Breast epithelium (tissue), 4 donors: ENCODE results near the gene EFHC2. TPM values are rescaled to one million over a fixed set of nuclear protein-coding genes. Genes with fewer than 3 reads are reported as not detected.

Experiments
- DNase-seq, 2 donors: peaks; one replicate each; pipeline ENCODE4 v3.0.0-alpha.2; 2019; ENCODE audit warnings: low spot score in 2 of 2
- H3K27ac ChIP-seq, 2 donors: fragments of 200-600 bp; sonication (generic) in 1 of 2; one replicate each; pipeline ENCODE4 v1.5.1; 2016 to 2019; ENCODE audit warnings: mild to moderate bottlenecking in 1 of 2
- H3K27me3 ChIP-seq, 2 donors: fragments of 200-600 bp; sonication (generic) in 1 of 2; one replicate each; pipeline versions ENCODE4 v1.5.1 to v1.6.0; 2017 to 2019; ENCODE audit warnings: control low read depth in 1 of 2, mild to moderate bottlenecking in 1 of 2
- H3K36me3 ChIP-seq: fragments of 200-600 bp; one replicate; pipeline ENCODE4 v1.5.1; 2019
- H3K4me1 ChIP-seq, 2 donors: fragments of 200-600 bp; sonication (generic); one replicate each; pipeline ENCODE4 v1.5.1; 2016 to 2019; ENCODE audit warnings: control low read depth in 1 of 2
- H3K4me3 ChIP-seq, 3 donors: fragments of 200-600 bp; sonication (generic); 1 replicate in 2 of 3; 2 replicates in 1 of 3; pipeline ENCODE4 v1.5.1; 2016 to 2019; ENCODE audit warnings: mild to moderate bottlenecking in 3 of 3, moderate library complexity in 2 of 3
- H3K9me3 ChIP-seq, 2 donors: fragments of 200-600 bp; sonication (generic) in 1 of 2; one replicate each; pipeline ENCODE4 v1.5.1; 2016 to 2019; ENCODE audit warnings: control low read depth in 1 of 2
- POLR2A ChIP-seq: fragments of 450-650 bp; IDR thresholded peaks from one replicate; pipeline ENCODE4 v1.6.1; 2016; ENCODE audit warnings: antibody characterized with exemption, mild to moderate bottlenecking, moderate library complexity
- POLR2AphosphoS5 ChIP-seq, 3 donors: sonication (generic); formaldehyde crosslinking; IDR thresholded peaks; one replicate each; pipeline ENCODE4 v1.6.1; 2017; ENCODE audit warnings: antibody characterized with exemption in 3 of 3
- intact Hi-C: fragments of 100-400 bp; cut with DNase I; formaldehyde crosslinking; loops from one replicate; pipeline ENCODE4 v1.15.1; 2023; ENCODE audit warnings: low total_unique reads
- total RNA-seq, 3 donors: library from RNA; depleted of rRNA; stranded (reverse); fragments of >200 nt; gene quantifications; one replicate each; pipeline ENCODE4 v1.1.0, GENCODE V29; 2016
- TF ChIP-seq, protein P1 (sequence below), 3 donors: fragments of 450-650 bp; IDR thresholded peaks; one replicate each; pipeline ENCODE4 v1.5.1; 2016 to 2017; ENCODE audit warnings: antibody characterized with exemption in 3 of 3, mild to moderate bottlenecking in 3 of 3, moderate library complexity in 3 of 3

Gene EFHC2
- total RNA-seq, 3 donors from 2014 or later = 0.32 to 1.9 (median 0.66) TPM

DNA sequence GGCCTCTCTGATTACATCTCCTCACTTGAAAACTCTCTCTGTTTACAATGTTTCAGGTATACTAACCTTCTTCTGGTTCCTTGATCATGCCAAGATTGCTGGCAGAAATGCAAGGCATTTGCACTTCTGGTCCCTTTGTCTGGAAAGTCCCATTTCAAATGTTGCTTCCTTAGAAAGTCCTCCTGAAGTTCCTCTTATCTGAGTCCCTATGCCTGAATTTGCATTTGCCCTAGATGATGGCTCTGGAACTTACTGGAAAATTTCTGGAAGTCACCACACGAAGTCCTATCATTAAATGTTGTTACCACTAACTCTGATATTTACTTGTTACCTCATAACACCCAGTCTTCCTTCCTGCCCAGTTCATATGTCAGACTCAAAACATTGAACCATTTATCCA is 176.4 kb downstream of the EFHC2 start:
- intact Hi-C loops = no loop called here
- peaks cover 0 to 6% of the 10 kb centered on the region in 2 donors for H3K9me3 ChIP-seq
- H3K27ac ChIP-seq = no peak overlapping the region
- peaks cover 0 to 27% of the 10 kb centered on the region in 2 donors for H3K27me3 ChIP-seq
- no peaks in the 10 kb centered on the region for H3K4me1 ChIP-seq
- no peak overlapping the region for H3K4me3 ChIP-seq
- no peaks in the 10 kb centered on the region for H3K36me3 ChIP-seq
- no peak for DNase-seq
- TF ChIP-seq, protein P1, sequence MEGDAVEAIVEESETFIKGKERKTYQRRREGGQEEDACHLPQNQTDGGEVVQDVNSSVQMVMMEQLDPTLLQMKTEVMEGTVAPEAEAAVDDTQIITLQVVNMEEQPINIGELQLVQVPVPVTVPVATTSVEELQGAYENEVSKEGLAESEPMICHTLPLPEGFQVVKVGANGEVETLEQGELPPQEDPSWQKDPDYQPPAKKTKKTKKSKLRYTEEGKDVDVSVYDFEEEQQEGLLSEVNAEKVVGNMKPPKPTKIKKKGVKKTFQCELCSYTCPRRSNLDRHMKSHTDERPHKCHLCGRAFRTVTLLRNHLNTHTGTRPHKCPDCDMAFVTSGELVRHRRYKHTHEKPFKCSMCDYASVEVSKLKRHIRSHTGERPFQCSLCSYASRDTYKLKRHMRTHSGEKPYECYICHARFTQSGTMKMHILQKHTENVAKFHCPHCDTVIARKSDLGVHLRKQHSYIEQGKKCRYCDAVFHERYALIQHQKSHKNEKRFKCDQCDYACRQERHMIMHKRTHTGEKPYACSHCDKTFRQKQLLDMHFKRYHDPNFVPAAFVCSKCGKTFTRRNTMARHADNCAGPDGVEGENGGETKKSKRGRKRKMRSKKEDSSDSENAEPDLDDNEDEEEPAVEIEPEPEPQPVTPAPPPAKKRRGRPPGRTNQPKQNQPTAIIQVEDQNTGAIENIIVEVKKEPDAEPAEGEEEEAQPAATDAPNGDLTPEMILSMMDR (IDR thresholded peaks at IDR 0.05) = no peak
- TF ChIP-seq POLR2AphosphoS5 (IDR thresholded peaks at IDR 0.05) = no peak
- no peak for TF ChIP-seq POLR2A

DNA sequence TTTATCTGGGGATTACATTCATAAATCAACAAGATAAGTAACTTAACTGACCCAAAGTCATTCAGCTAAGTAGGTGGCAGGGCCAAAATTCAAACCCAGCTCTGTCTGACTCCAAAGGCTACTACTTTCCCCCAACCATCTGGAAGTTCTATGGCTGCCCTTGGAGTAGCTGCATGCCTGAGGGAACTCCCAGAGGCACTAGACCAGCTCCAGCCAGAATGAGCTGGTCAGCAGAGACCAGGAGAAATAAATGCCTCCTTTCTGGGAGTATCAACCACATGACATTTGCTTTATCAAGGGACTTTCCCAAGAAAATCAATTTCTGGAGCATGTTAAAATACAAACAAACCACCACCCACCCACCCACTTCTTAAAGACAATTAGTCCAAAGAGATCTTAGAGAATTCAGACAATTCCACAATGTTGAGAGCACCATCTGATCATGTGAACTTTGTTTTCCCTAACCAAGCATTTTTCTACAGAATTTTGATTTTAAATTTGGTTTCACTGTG is 180.5 kb downstream of the EFHC2 start:
- H3K27me3 ChIP-seq = peaks cover 0 to 34% of the 10 kb centered on the region in 2 donors
- no peaks in the 10 kb centered on the region for H3K36me3 ChIP-seq
- no peak for DNase-seq
- no peaks in the 10 kb centered on the region for H3K9me3 ChIP-seq
- intact Hi-C loops = no loop called here
- TF ChIP-seq, protein P1 (IDR thresholded peaks at IDR 0.05) = no peak
- no peak for TF ChIP-seq POLR2A
- TF ChIP-seq POLR2AphosphoS5 (IDR thresholded peaks at IDR 0.05) = no peak
- no peak overlapping the region for H3K4me3 ChIP-seq
- H3K4me1 ChIP-seq = no peaks in the 10 kb centered on the region
- no peak overlapping the region for H3K27ac ChIP-seq

DNA sequence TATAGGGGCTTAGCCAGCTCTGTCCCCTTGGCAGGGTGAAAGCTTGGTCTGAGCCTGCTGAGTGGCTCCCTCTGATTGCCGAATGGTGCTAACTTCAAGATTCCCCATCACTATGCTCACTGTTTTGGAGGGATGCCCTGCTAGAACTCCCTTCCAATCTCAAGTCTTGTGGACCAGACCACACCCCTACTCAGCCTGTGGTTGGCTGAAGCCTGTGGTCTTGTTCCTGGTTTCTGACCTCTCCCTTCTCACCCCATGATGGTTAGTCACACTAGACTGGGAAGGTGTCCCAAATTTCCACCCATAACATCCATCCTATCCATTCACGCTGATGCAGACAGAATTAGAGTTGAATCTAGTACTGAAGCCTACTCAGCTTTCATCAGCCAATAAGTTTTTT is 185.6 kb downstream of the EFHC2 start:
- Histone ChIP-seq H3K4me1 (no peaks in the 10 kb centered on the region), H3K9me3 (no peaks in the 10 kb centered on the region), H3K4me3 (no peak overlapping the region), H3K36me3 (no peaks in the 10 kb centered on the region), H3K27me3 (peaks cover 0 to 37% of the 10 kb centered on the region in 2 donors), H3K27ac (peak overlapping the region in 1 of 2 donors; percentile 52)
- intact Hi-C loops = no loop called here
- DNase-seq = no peak
- TF ChIP-seq POLR2AphosphoS5 (IDR thresholded peaks at IDR 0.05) (no peak), POLR2A (no peak)
- TF ChIP-seq, protein P1 (IDR thresholded peaks at IDR 0.05) = no peak

DNA sequence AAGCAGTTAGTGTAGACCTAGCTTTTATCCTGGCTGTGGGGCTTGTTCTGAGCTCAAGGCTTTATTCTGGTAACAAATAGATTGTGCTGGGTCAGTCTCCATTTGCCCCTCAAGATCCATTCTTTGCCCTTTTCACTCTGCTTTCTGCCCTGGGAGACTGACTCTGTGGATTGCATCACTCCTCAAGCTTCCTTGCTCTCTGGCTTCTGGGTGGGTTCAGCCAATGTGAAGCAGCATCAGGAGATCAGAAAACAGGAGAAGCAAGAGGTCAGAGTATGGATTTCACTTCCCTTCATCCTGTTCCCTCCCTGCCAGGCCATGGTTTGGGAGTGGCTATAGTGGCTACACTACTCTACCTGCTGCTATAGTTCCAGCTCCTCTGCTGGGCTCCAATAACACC is 186.2 kb downstream of the EFHC2 start:
- DNase-seq = no peak
- Histone ChIP-seq H3K36me3 (no peaks in the 10 kb centered on the region), H3K4me1 (no peaks in the 10 kb centered on the region), H3K27me3 (peaks cover 0 to 37% of the 10 kb centered on the region in 2 donors), H3K4me3 (no peak overlapping the region), H3K27ac (peak overlapping the region in 1 of 2 donors; percentile 52), H3K9me3 (no peaks in the 10 kb centered on the region)
- intact Hi-C loops = no loop called here
- TF ChIP-seq POLR2AphosphoS5 (IDR thresholded peaks at IDR 0.05) (no peak), POLR2A (no peak)
- TF ChIP-seq, protein P1 (IDR thresholded peaks at IDR 0.05) = no peak

DNA sequence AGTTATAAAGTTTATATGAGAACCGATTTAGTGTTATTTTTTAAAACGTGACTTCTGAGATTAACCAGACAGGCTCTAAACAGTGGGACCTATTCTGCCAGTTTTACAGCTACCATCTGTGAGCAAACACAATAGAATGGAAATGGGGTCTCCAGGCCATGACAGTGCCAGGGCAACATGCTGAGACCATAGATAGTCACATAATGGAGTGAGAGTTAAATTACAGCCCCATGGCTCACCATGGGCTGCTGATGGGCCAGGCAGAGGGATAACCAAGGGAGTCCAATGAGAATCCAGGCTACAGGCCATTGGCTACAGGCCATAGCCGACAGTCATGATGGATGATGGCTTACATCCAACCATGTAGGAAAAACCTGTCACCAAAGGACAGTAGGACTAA is 186.7 kb downstream of the EFHC2 start:
- DNase-seq = no peak
- H3K9me3 ChIP-seq = no peaks in the 10 kb centered on the region
- TF ChIP-seq POLR2A (no peak), POLR2AphosphoS5 (IDR thresholded peaks at IDR 0.05) (no peak)
- TF ChIP-seq, protein P1 (IDR thresholded peaks at IDR 0.05) = no peak
- H3K27ac ChIP-seq = peak overlapping the region in 1 of 2 donors; percentile 52
- no peaks in the 10 kb centered on the region for H3K36me3 ChIP-seq
- no peak overlapping the region for H3K4me3 ChIP-seq
- H3K27me3 ChIP-seq = peaks cover 0 to 43% of the 10 kb centered on the region in 2 donors
- intact Hi-C loops = no loop called here
- H3K4me1 ChIP-seq = no peaks in the 10 kb centered on the region
